Astrocyte of the spinal cord (primary cell): ENCODE data around the gene LRPAP1.
"Not testable (repeated sequence)": the region's sequence is repeated elsewhere in the genome, so short reads cannot be mapped to it uniquely, and the experiment has no call there.

Source experiments
- DNase-seq: peaks from one replicate; pipeline ENCODE4 v3.0.0; 2011; ENCODE audit warnings: low read depth, low spot score
- H3K4me3 ChIP-seq: 2 replicates; pipeline ENCODE4 v1.5.1; 2011; ENCODE audit warnings: low read depth, mild to moderate bottlenecking, low read length, moderate library complexity
- CTCF ChIP-seq: IDR thresholded peaks from 2 replicates; pipeline ENCODE4 v1.5.1; 2012; ENCODE audit warnings: low read depth, mild to moderate bottlenecking, low read length, inconsistent platforms
- in situ Hi-C: cut with HindIII; loops from 2 replicates; pipeline ENCODE4 v1.10.0; 2017; ENCODE audit warnings: low sequenced_read_pairs

Gene LRPAP1

GRCh38 chr4:3512279-3512678 is 19.9 kb downstream of the LRPAP1 start:
- in situ Hi-C loops, result no loop called here
- no peak for DNase-seq
- TF ChIP-seq CTCF, result no peak
- no peak overlapping the region for H3K4me3 ChIP-seq

- DNase-seq, in situ Hi-C loops, H3K4me3 ChIP-seq: not testable (repeated sequence)
These were observed 20.6 kb downstream of the LRPAP1 start for GRCh38 chr4:3511601-3512000.

- no peak overlapping the region for H3K4me3 ChIP-seq
- no peak for TF ChIP-seq CTCF
- DNase-seq, result no peak
- in situ Hi-C loops, result no loop called here
These were observed 21.0 kb downstream of the LRPAP1 start for GRCh38 chr4:3511187-3511586.

GRCh38 chr4:3510481-3510880 is 21.7 kb downstream of the LRPAP1 start:
- in situ Hi-C loops, result no loop called here
- no peak for DNase-seq
- H3K4me3 ChIP-seq, result no peak overlapping the region
- TF ChIP-seq CTCF, result no peak

GRCh38 chr4:3508542-3508941 is 23.7 kb downstream of the LRPAP1 start:
- in situ Hi-C loops, result no loop called here

GRCh38 chr4:3505231-3505630 is 27.0 kb downstream of the LRPAP1 start:
- TF ChIP-seq CTCF, result no peak
- H3K4me3 ChIP-seq, result no peak overlapping the region
- no peak for DNase-seq
- in situ Hi-C loops, result no loop called here

More at GRCh38 chr4:3508542-3508941, 23.7 kb downstream of the LRPAP1 start:
- no peak overlapping the region for H3K4me3 ChIP-seq
- TF ChIP-seq CTCF, result no peak
- DNase-seq, result no peak

GRCh38 chr4:3502941-3503936 is 29.0 kb downstream of the LRPAP1 start:
- TF ChIP-seq CTCF, result no peak
- in situ Hi-C loops, result no loop called here

More at GRCh38 chr4:3502941-3503936, 29.0 kb downstream of the LRPAP1 start:
- no peak for DNase-seq
- no peak overlapping the region for H3K4me3 ChIP-seq
